PC-3 (cell line): Measurements from ENCODE around the gene FAM200A. TPM values are rescaled to one million over a fixed set of nuclear protein-coding genes. Genes with fewer than 3 reads are reported as not detected.

Source experiments
- ATAC-seq: fragments of 200-7000 bp; cut with Tn5 transposase; 2 replicates; pipeline ENCODE4 v1.9.1; 2020; ENCODE audit warnings: mild to moderate bottlenecking, moderate library complexity
- BruUV-seq: library from RNA; stranded (reverse); fragments of 400-500 nt; replicated peaks from 2 replicates; lab custom pipeline; 2021; lab: Mats Ljungman, UMichigan
- CTCF ChIA-PET: fragments of 300-600 bp; sonication (Branson Sonifier 250); formaldehyde crosslinking; loops from one replicate; lab custom pipeline; 2022; ENCODE audit warnings: antibody characterized with exemption; lab: Charles Lee
- POLR2A ChIA-PET: fragments of 300-600 bp; sonication (Branson Sonifier 250); formaldehyde crosslinking; loops from one replicate; lab custom pipeline; 2022; ENCODE audit warnings: antibody characterized with exemption; ENCODE audit not compliant: unreplicated experiment; lab: Charles Lee
- DNase-seq: peaks from one replicate; pipeline ENCODE4 v3.0.0-alpha.2; 2015
- H2AFZ ChIP-seq: fragments of 300-600 bp; sonication (generic); 2 replicates; pipeline ENCODE4 v1.6.0; 2016; ENCODE audit warnings: antibody characterized with exemption, low read length
- H3F3A ChIP-seq: fragments of 300-600 bp; sonication (generic); one replicate; pipeline ENCODE4 v1.6.0; 2017; ENCODE audit warnings: antibody characterized with exemption, low read length, control low read depth, mild to moderate bottlenecking; ENCODE audit not compliant: unreplicated experiment
- H3K27ac ChIP-seq: fragments of 300-600 bp; sonication (generic); 2 replicates; pipeline ENCODE4 v1.5.1; 2016; ENCODE audit warnings: mild to moderate bottlenecking, low read length
- H3K27me3 ChIP-seq: fragments of 300-600 bp; sonication (generic); 2 replicates; pipeline ENCODE4 v1.6.1; 2016; ENCODE audit warnings: low read length, mixed read lengths
- H3K36me3 ChIP-seq: fragments of 300-600 bp; sonication (generic); 2 replicates; pipeline ENCODE4 v1.6.1; 2016; ENCODE audit warnings: low read depth, mixed run types, low read length, mixed read lengths
- H3K4me1 ChIP-seq: fragments of 300-600 bp; sonication (generic); 2 replicates; pipeline ENCODE4 v1.5.1; 2016; ENCODE audit warnings: low read length; ENCODE audit not compliant: insufficient read depth
- H3K4me2 ChIP-seq: fragments of 300-600 bp; sonication (generic); 2 replicates; pipeline ENCODE4 v1.6.0; 2016; ENCODE audit warnings: low read length
- H3K4me3 ChIP-seq: fragments of 300-600 bp; sonication (generic); 2 replicates; pipeline ENCODE4 v1.5.1; 2016; ENCODE audit warnings: mild to moderate bottlenecking, low read length, mixed read lengths
- H3K79me2 ChIP-seq: fragments of 300-600 bp; sonication (generic); 2 replicates; pipeline ENCODE4 v1.6.1; 2017; ENCODE audit warnings: low read length, mixed read lengths
- H3K9ac ChIP-seq: fragments of 300-600 bp; sonication (generic); 2 replicates; pipeline ENCODE4 v1.6.0; 2016; ENCODE audit warnings: mild to moderate bottlenecking, low read length
- H3K9me2 ChIP-seq: fragments of 300-600 bp; sonication (generic); replicated peaks from 2 replicates; pipeline ENCODE4 v1.6.1; 2016; ENCODE audit warnings: mixed run types, low read length, mixed read lengths
- H3K9me3 ChIP-seq: fragments of 300-600 bp; sonication (generic); 2 replicates; pipeline ENCODE4 v1.6.1; 2016; ENCODE audit warnings: low read length, mixed read lengths
- H4K20me1 ChIP-seq: fragments of 300-600 bp; sonication (generic); 2 replicates; pipeline ENCODE4 v1.6.1; 2016; ENCODE audit warnings: low read length, mixed read lengths
- CTCF ChIP-seq: fragments of 300-600 bp; sonication (generic); conservative IDR thresholded peaks from 2 replicates; pipeline ENCODE4 v1.5.1; 2017; ENCODE audit warnings: antibody characterized with exemption, low read depth, mild to moderate bottlenecking, low read length
- EZH2 ChIP-seq: fragments of 300-600 bp; sonication (generic); IDR thresholded peaks from one replicate; pipeline ENCODE4 v1.6.1; 2017; ENCODE audit warnings: antibody characterized with exemption, mild to moderate bottlenecking, low read length; ENCODE audit not compliant: unreplicated experiment
- EZH2phosphoT487 ChIP-seq: fragments of 300-600 bp; sonication (generic); IDR thresholded peaks from 2 replicates; pipeline ENCODE4 v1.6.1; 2018; ENCODE audit warnings: mild to moderate bottlenecking, antibody characterized with exemption, low read length, borderline replicate concordance
- intact Hi-C: fragments of 100-400 bp; cut with micrococcal nuclease; formaldehyde crosslinking; loops from 2 replicates; pipeline ENCODE4 v1.9.0; 2023
- total RNA-seq: library from RNA; depleted of rRNA; stranded (reverse); fragments of >200 nt; gene quantifications from 2 replicates; pipeline ENCODE4 v1.2.3, GENCODE V29; 2014

The FAM200A gene
- total RNA-seq, 1 experiment from 2014 or later, result 3.8 TPM

- Histone ChIP-seq H3K79me2 (peaks cover 45% of the 10 kb centered on the region), H3K36me3 (no peaks in the 10 kb centered on the region), H3K4me2 (peak overlapping the region; percentile 94), H3K4me3 (peak overlapping the region; percentile 84), H4K20me1 (no peaks in the 10 kb centered on the region), H3K9me3 (no peaks in the 10 kb centered on the region), H3K4me1 (0 out of 2 replicates have a peak, but pooled peaks cover 5% of the 10 kb centered on the region), H2AFZ (peak overlapping the region; percentile 75), H3K9ac (peak overlapping the region; percentile 74), H3K27me3 (no peaks in the 10 kb centered on the region), H3K9me2 (no peaks in the 10 kb centered on the region), H3F3A (no peaks in the 10 kb centered on the region), H3K27ac (0 out of 2 replicates have a peak overlapping the region, but pooled peaks have one; percentile 39)
- ChIA-PET CTCF (no interaction called here), POLR2A (no interaction called here)
- intact Hi-C loops, result loop anchor here (2.0 kb wide), 1 partner anchor 48 kb away; the partner anchor contains the start of gene FAM200A
- TF ChIP-seq EZH2phosphoT487 (no peak), EZH2 (no peak), CTCF (no peak)
- no TSS peak for BruUV-seq
- ATAC-seq (no peak), DNase-seq (no peak)
These were observed 46.6 kb downstream of the FAM200A start for GRCh38 chr7:99505324-99505662.

- Histone ChIP-seq H4K20me1 (no peaks in the 10 kb centered on the region), H3K27me3 (no peaks in the 10 kb centered on the region), H3K9me3 (no peaks in the 10 kb centered on the region), H3K79me2 (peaks cover 45% of the 10 kb centered on the region), H3K4me1 (0 out of 2 replicates have a peak, but pooled peaks cover 5% of the 10 kb centered on the region), H2AFZ (peak within 1 kb of the TSS; percentile 75), H3K27ac (peak within 1 kb of the TSS; percentile 39), H3K9ac (peak within 1 kb of the TSS; percentile 74), H3K4me2 (peak within 1 kb of the TSS; percentile 94), H3K4me3 (peak within 1 kb of the TSS; percentile 84), H3K36me3 (no peaks in the 10 kb centered on the region), H3K9me2 (no peaks in the 10 kb centered on the region), H3F3A (no peaks in the 10 kb centered on the region)
- ATAC-seq (peak; percentile 81), DNase-seq (peak; percentile 85)
- BruUV-seq, result no TSS peak
- TF ChIP-seq EZH2 (no peak), EZH2phosphoT487 (no peak), CTCF (no peak)
- intact Hi-C loops, result loop anchor here (2.0 kb wide), 1 partner anchor 48 kb away; the partner anchor contains the start of gene FAM200A
- POLR2A ChIA-PET, result interaction anchor here (0.6 to 0.7 kb wide), 2 partner anchors 297 to 963 kb away, joined by 3 to 4 read pairs; partner anchors contain the start of gene KPNA7
- CTCF ChIA-PET, result interaction anchor here (0.5 kb wide), 1 partner anchor 58 kb away, joined by 3 read pairs; no protein-coding TSS in a partner anchor
These were observed 47.2 kb downstream of the FAM200A start, which contains the start of gene ZKSCAN5 for GRCh38 chr7:99504603-99505323. TSS of gene ZKSCAN5 (plus strand) at chr7:99504662. CDS start at chr7:99506045, 1,383 bp downstream.
